Skeletal muscle tissue (tissue), 2 donors: ENCODE measurements around the gene SLC4A9. TPM values are rescaled to one million over a fixed set of nuclear protein-coding genes. Genes with fewer than 3 reads are reported as not detected.

Experiments
- small RNA-seq: library from RNA; depleted of rRNA; stranded (forward); fragments of <200 nt; gene quantifications from one replicate; pipeline ENCODE3, GENCODE V24; 2014
- total RNA-seq: library from RNA; depleted of rRNA; stranded (reverse); fragments of >200 nt; gene quantifications from one replicate; pipeline ENCODE4 v1.2.3, GENCODE V29; 2014

Gene SLC4A9
- total RNA-seq, 1 donor from 2014 or later, result not detected

Small RNAs within 50 kb of the gene (small RNA-seq; reads per million reads assigned to genes)
- not detected for gene RNU4-14P

Other genes starting within 250 kb of the SLC4A9 start
- 7.8 TPM for gene PURA, start 246.1 kb upstream of the SLC4A9 start, total RNA-seq
- gene IGIP, start 234.3 kb upstream of the SLC4A9 start, total RNA-seq, result 5.7 TPM
- gene CYSTM1, start 185.0 kb upstream of the SLC4A9 start, total RNA-seq, result 3.1 TPM
- 34.4 TPM for gene PFDN1, start 57.1 kb upstream of the SLC4A9 start, total RNA-seq
- gene HBEGF, start 13.6 kb upstream of the SLC4A9 start, total RNA-seq, result 11.0 TPM
- gene ANKHD1, start 41.6 kb downstream of the SLC4A9 start, total RNA-seq, result 85.1 TPM
- gene EIF4EBP3, start 187.5 kb downstream of the SLC4A9 start, total RNA-seq, result not detected
- gene SRA1, start 197.3 kb downstream of the SLC4A9 start, total RNA-seq, result 15.1 TPM
- 7.3 TPM for gene APBB3, start 204.4 kb downstream of the SLC4A9 start, total RNA-seq
- 7.3 TPM for gene SLC35A4, start 204.6 kb downstream of the SLC4A9 start, total RNA-seq